Gastroesophageal sphincter (tissue), 3 donors: Measurements from ENCODE around the gene TTLL3.

Source experiments
- EP300 ChIP-seq: sonication (generic); formaldehyde crosslinking; IDR thresholded peaks from one replicate; pipeline ENCODE4 v1.6.1; 2017; ENCODE audit warnings: antibody characterized with exemption, mild to moderate bottlenecking
- POLR2A ChIP-seq, 2 donors: fragments of 450-650 bp; IDR thresholded peaks; one replicate each; pipeline ENCODE4 v1.6.1; 2017; ENCODE audit warnings: antibody characterized with exemption in 2 of 2, mild to moderate bottlenecking in 2 of 2, moderate library complexity in 1 of 2
- TF ChIP-seq, protein P1 (sequence below), 4 experiments: fragments of 200-600 bp in 2 of 4; fragments of 450-650 bp in 2 of 4; sonication (generic) in 1 of 4; IDR thresholded peaks; one replicate each; pipeline ENCODE4 v1.5.1; 2017 to 2019; ENCODE audit warnings: antibody characterized with exemption in 4 of 4, mild to moderate bottlenecking in 2 of 4, moderate library complexity in 2 of 4

DNA sequence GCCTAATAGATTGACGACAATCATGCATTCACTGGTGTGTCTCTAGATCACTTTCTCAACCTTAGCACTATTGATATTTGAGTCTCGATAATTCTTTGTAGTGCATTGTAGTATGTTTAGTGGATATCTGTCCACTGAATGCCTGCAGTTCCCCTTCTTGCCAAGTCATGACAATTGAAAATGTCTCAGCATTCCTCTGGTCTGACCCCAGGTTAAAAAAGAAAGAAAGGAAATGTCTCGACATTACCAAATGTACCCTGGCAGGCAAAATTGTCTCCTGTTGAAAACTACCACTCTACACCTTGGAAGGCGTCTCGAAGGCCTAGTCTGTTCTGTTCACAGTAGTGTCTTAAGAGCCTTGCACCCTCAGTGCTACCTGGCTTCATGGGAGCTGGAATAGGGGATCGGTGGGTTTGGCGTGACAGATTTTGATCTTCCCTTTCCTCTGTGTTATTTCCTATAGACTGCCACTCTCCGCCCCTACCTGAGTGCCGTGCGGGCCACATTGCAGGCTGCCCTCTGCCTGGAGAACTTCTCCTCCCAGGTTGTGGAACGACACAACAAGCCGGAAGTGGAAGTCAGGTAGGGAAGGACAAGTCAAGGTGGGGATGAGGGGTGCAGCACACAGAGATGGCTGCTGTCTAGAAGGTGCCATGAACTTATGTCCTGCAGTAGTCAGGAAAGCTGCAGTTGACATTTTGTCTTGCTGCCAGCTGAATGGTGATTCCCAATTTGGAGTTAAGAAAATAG lies 12.7 kb upstream of the TTLL3 start:
- TF ChIP-seq, protein P1, sequence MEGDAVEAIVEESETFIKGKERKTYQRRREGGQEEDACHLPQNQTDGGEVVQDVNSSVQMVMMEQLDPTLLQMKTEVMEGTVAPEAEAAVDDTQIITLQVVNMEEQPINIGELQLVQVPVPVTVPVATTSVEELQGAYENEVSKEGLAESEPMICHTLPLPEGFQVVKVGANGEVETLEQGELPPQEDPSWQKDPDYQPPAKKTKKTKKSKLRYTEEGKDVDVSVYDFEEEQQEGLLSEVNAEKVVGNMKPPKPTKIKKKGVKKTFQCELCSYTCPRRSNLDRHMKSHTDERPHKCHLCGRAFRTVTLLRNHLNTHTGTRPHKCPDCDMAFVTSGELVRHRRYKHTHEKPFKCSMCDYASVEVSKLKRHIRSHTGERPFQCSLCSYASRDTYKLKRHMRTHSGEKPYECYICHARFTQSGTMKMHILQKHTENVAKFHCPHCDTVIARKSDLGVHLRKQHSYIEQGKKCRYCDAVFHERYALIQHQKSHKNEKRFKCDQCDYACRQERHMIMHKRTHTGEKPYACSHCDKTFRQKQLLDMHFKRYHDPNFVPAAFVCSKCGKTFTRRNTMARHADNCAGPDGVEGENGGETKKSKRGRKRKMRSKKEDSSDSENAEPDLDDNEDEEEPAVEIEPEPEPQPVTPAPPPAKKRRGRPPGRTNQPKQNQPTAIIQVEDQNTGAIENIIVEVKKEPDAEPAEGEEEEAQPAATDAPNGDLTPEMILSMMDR (IDR thresholded peaks at IDR 0.05) = no peak
- TF ChIP-seq EP300 (no peak), POLR2A (IDR thresholded peaks at IDR 0.05) (no peak)
